H1 (cell line): ENCODE measurements around the gene BARHL1. TPM values are rescaled to one million over a fixed set of nuclear protein-coding genes. Genes with fewer than 3 reads are reported as not detected.

ENCODE experiments used
- CTCF ChIA-PET: fragments of 300-600 bp; sonication (Branson Sonifier 250); formaldehyde crosslinking; loops from one replicate; lab custom pipeline; 2021; ENCODE audit not compliant: partially characterized antibody; lab: Charles Lee
- POLR2A ChIA-PET: fragments of 300-600 bp; sonication (Branson Sonifier 250); formaldehyde crosslinking; loops from one replicate; lab custom pipeline; 2021; ENCODE audit warnings: inconsistent platforms; ENCODE audit not compliant: partially characterized antibody; lab: Charles Lee
- DNase-seq, 2 experiments: peaks; one replicate each; pipeline versions ENCODE4 v3.0.0 to v3.0.0-alpha.2; 2010 to 2022; ENCODE audit warnings: low spot score in 2 of 2, low read depth in 1 of 2, mixed read lengths in 1 of 2
- FAIRE-seq: peaks from 2 replicates; lab custom pipeline; 2011; peaks lifted over from hg19 to GRCh38; lab: Jason Lieb, UNC
- H2AFZ ChIP-seq: 2 replicates; pipeline ENCODE4 v1.8.1; 2012; ENCODE audit warnings: low read length, inconsistent platforms
- H2AK5ac ChIP-seq: 2 replicates; pipeline ENCODE4 v1.6.1; 2013; ENCODE audit warnings: low read depth, low read length
- H2BK120ac ChIP-seq: replicated peaks from 2 replicates; pipeline ENCODE3; 2013; ENCODE audit warnings: low read depth, low read length, inconsistent platforms
- H2BK12ac ChIP-seq: 2 replicates; pipeline ENCODE4 v1.6.1; 2013; ENCODE audit warnings: low read depth, low read length
- H2BK15ac ChIP-seq: 2 replicates; pipeline ENCODE4 v1.6.1; 2013; ENCODE audit warnings: low read length
- H2BK20ac ChIP-seq: 2 replicates; pipeline ENCODE4 v1.6.1; 2013; ENCODE audit warnings: low read length
- H2BK5ac ChIP-seq: 2 replicates; pipeline ENCODE4 v1.6.1; 2013; ENCODE audit warnings: low read depth, low read length
- H3K14ac ChIP-seq: 2 replicates; pipeline ENCODE4 v1.6.1; 2013; ENCODE audit warnings: inconsistent platforms; ENCODE audit not compliant: insufficient read length
- H3K18ac ChIP-seq: 2 replicates; pipeline ENCODE4 v1.6.1; 2013; ENCODE audit warnings: low read length; ENCODE audit errors: extremely low read depth
- H3K23ac ChIP-seq: 2 replicates; pipeline ENCODE4 v1.6.1; 2013; ENCODE audit warnings: inconsistent platforms; ENCODE audit not compliant: insufficient read length
- H3K23me2 ChIP-seq: 2 replicates; pipeline ENCODE4 v1.6.1; 2013; ENCODE audit warnings: low read depth, low read length
- H3K27ac ChIP-seq: 2 replicates; pipeline ENCODE4 v1.6.1; 2011; ENCODE audit warnings: low read depth, low read length, inconsistent platforms
- H3K27me3 ChIP-seq, 4 experiments: replicated peaks in 1 of 4; 1 replicate in 1 of 4; 2 replicates in 3 of 4; pipeline versions ENCODE4 v1.6.1 to v1.8.1; 2011 to 2013; ENCODE audit warnings: low read length in 3 of 4, mild to moderate bottlenecking in 3 of 4, inconsistent platforms in 2 of 4, mixed read lengths in 2 of 4, moderate library complexity in 1 of 4; ENCODE audit not compliant: control insufficient read depth in 3 of 4, insufficient read depth in 3 of 4; ENCODE audit errors: extremely low read depth in 1 of 4
- H3K36me3 ChIP-seq, 4 experiments: 2 replicates each; pipeline versions ENCODE4 v1.6.1 to v1.8.1; 2011 to 2013; ENCODE audit warnings: mild to moderate bottlenecking in 4 of 4, low read length in 3 of 4, moderate library complexity in 2 of 4, control low read depth in 1 of 4, inconsistent platforms in 1 of 4; ENCODE audit not compliant: insufficient read depth in 4 of 4, control insufficient read depth in 2 of 4
- H3K4ac ChIP-seq: replicated peaks from 2 replicates; pipeline ENCODE3; 2013; ENCODE audit warnings: low read length, low read depth, mixed read lengths, inconsistent platforms; ENCODE audit not compliant: insufficient read length
- H3K4me1 ChIP-seq, 4 experiments: replicated peaks in 1 of 4; 1 replicate in 1 of 4; 2 replicates in 3 of 4; pipeline versions ENCODE4 v1.6.1 to v1.8.1; 2011 to 2013; ENCODE audit warnings: low read length in 3 of 4, inconsistent platforms in 2 of 4, mixed read lengths in 1 of 4; ENCODE audit not compliant: insufficient read depth in 4 of 4, control insufficient read depth in 3 of 4
- H3K4me2 ChIP-seq, 2 experiments: 2 replicates each; pipeline versions ENCODE4 v1.6.1 to v1.8.1; 2011 to 2013; ENCODE audit warnings: low read depth in 2 of 2, low read length in 2 of 2, control low read depth in 1 of 2, inconsistent platforms in 1 of 2, mild to moderate bottlenecking in 1 of 2; ENCODE audit not compliant: insufficient read depth in 1 of 2
- H3K4me3 ChIP-seq, 4 experiments: fragments of 200-600, 300-600 bp in 1 of 4; sonication (generic), shearing (Covaris generic), sonication (Bioruptor Twin) in 1 of 4; 2 replicates each; pipeline versions ENCODE4 v1.5.1 to v1.8.1; 2011 to 2016; ENCODE audit warnings: low read length in 4 of 4, low read depth in 3 of 4, control low read depth in 2 of 4, inconsistent platforms in 2 of 4, mild to moderate bottlenecking in 2 of 4, mixed read lengths in 1 of 4, moderate library complexity in 1 of 4; ENCODE audit not compliant: insufficient read depth in 2 of 4; ENCODE audit errors: extremely low read depth in 1 of 4
- H3K56ac ChIP-seq: replicated peaks from 2 replicates; pipeline ENCODE3; 2013; ENCODE audit warnings: low read depth, mild to moderate bottlenecking, mixed read lengths, low read length, inconsistent platforms; ENCODE audit not compliant: insufficient read length
- H3K79me1 ChIP-seq: 2 replicates; pipeline ENCODE4 v1.6.1; 2013; ENCODE audit warnings: low read depth, low read length, control low read depth
- H3K79me2 ChIP-seq, 2 experiments: 2 replicates each; pipeline versions ENCODE4 v1.6.1 to v1.8.1; 2012 to 2013; ENCODE audit warnings: low read length in 2 of 2, mild to moderate bottlenecking in 2 of 2, inconsistent platforms in 1 of 2; ENCODE audit not compliant: insufficient read depth in 2 of 2, control insufficient read depth in 1 of 2
- H3K9ac ChIP-seq, 4 experiments: replicated peaks in 1 of 4; 1 replicate in 1 of 4; 2 replicates in 3 of 4; pipeline versions ENCODE4 v1.6.1 to v1.8.1; 2011 to 2013; ENCODE audit warnings: low read depth in 3 of 4, low read length in 3 of 4, control low read depth in 2 of 4, mild to moderate bottlenecking in 2 of 4, moderate library complexity in 2 of 4, inconsistent platforms in 1 of 4; ENCODE audit errors: extremely low read depth in 1 of 4
- H3K9me3 ChIP-seq, 2 experiments: 2 replicates each; pipeline versions ENCODE4 v1.6.1 to v1.8.1; 2012 to 2013; ENCODE audit warnings: mild to moderate bottlenecking in 2 of 2, moderate library complexity in 2 of 2, control low read depth in 1 of 2, inconsistent platforms in 1 of 2, low read depth in 1 of 2, low read length in 1 of 2, mixed read lengths in 1 of 2; ENCODE audit not compliant: insufficient read depth in 2 of 2
- H4K20me1 ChIP-seq, 2 experiments: replicated peaks in 1 of 2; 2 replicates each; pipeline versions ENCODE3 to v1.8.1; 2011 to 2013; ENCODE audit warnings: inconsistent platforms in 2 of 2, low read length in 2 of 2, mild to moderate bottlenecking in 1 of 2; ENCODE audit not compliant: insufficient read depth in 2 of 2, control insufficient read depth in 1 of 2
- H4K5ac ChIP-seq: 2 replicates; pipeline ENCODE4 v1.6.1; 2013; ENCODE audit warnings: low read length, low read depth, mixed read lengths, inconsistent platforms; ENCODE audit not compliant: insufficient read length
- H4K8ac ChIP-seq: 2 replicates; pipeline ENCODE4 v1.8.0; 2013; ENCODE audit warnings: mild to moderate bottlenecking, moderate library complexity, low read length, inconsistent platforms; ENCODE audit not compliant: insufficient read depth; ENCODE audit errors: extremely low read depth
- H4K91ac ChIP-seq: replicated peaks from 2 replicates; pipeline ENCODE3; 2013; ENCODE audit warnings: low read length, mixed read lengths, inconsistent platforms; ENCODE audit not compliant: insufficient read length
- BACH1 ChIP-seq: IDR thresholded peaks from 2 replicates; pipeline ENCODE4 v1.6.1; 2012; ENCODE audit warnings: low read length, improper control_type of control experiment
- HDAC2 ChIP-seq, 2 experiments: fragments of 300-600 bp in 1 of 2; sonication (generic) in 1 of 2; IDR thresholded peaks; 2 replicates each; pipeline ENCODE4 v1.6.1; 2011 to 2012; ENCODE audit warnings: low read depth in 2 of 2, low read length in 2 of 2, mild to moderate bottlenecking in 2 of 2, moderate library complexity in 2 of 2, borderline replicate concordance in 1 of 2, inconsistent platforms in 1 of 2
- MAFK ChIP-seq: IDR thresholded peaks from 2 replicates; pipeline ENCODE4 v1.6.1; 2012; ENCODE audit warnings: low read depth, mild to moderate bottlenecking, improper control_type of control experiment, low read length
- POU5F1 ChIP-seq: IDR thresholded peaks from 2 replicates; pipeline ENCODE4 v1.6.1; 2011; ENCODE audit warnings: low read depth, mild to moderate bottlenecking, low read length, moderate library complexity
- SAP30 ChIP-seq: fragments of 300-600 bp; sonication (generic); IDR thresholded peaks from 2 replicates; pipeline ENCODE4 v1.7.1; 2012; ENCODE audit warnings: low read length, moderate library complexity, mild to moderate bottlenecking, inconsistent platforms; ENCODE audit not compliant: insufficient read depth, insufficient replicate concordance
- SIX5 ChIP-seq: IDR thresholded peaks from 2 replicates; pipeline ENCODE4 v1.6.1; 2011; ENCODE audit warnings: mild to moderate bottlenecking, low read depth, low read length
- SP4 ChIP-seq: IDR thresholded peaks from 2 replicates; pipeline ENCODE4 v1.6.1; 2012; ENCODE audit warnings: low read length, inconsistent platforms
- TCF12 ChIP-seq: IDR thresholded peaks from 2 replicates; pipeline ENCODE4 v1.6.1; 2011; ENCODE audit warnings: low read depth, mild to moderate bottlenecking, low read length
- WGBS, 2 experiments: shearing (Covaris generic) in 1 of 2; methylation state at CpG; one replicate each; pipeline versions ENCODE4 v1.1.6 to v1.1.7; 2013 to 2015; ENCODE audit warnings: low lambda C conversion rate in 2 of 2, mixed read lengths in 2 of 2, inconsistent platforms in 1 of 2, low coverage in 1 of 2, missing lambda C conversion rate in 1 of 2; ENCODE audit not compliant: insufficient replicate concordance in 2 of 2, insufficient coverage in 1 of 2, insufficient read length in 1 of 2; ENCODE audit errors: extremely low coverage in 1 of 2, missing lambda C conversion rate in 1 of 2; 5-methylcytosine and 5-hydroxymethylcytosine counted together
- polyA plus RNA-seq, 7 experiments: library from polyadenylated mRNA; depleted of rRNA in 3 of 7; stranded (reverse) in 5 of 7; unstranded in 2 of 7; fragments of >200 nt in 5 of 7; fragments of 200-250 nt in 2 of 7; gene quantifications; 1 replicate in 5 of 7; 2 replicates in 1 of 7; 4 replicates in 1 of 7; pipeline versions ENCODE4 v1.2.1 to v1.2.3, GENCODE V29; 2011 to 2013; ENCODE audit warnings: missing spikeins in 2 of 7, mixed read lengths in 2 of 7
- total RNA-seq: library from RNA; stranded (reverse); fragmentation: NEBNext Ultra II Directional; extraction: Animal tissue kit (Norgen Biotek cat#: 25700); gene quantifications from 2 replicates; pipeline ENCODE4 v1.2.1, GENCODE V29; 2021

Gene BARHL1
- total and polyA plus RNA-seq, 2 of the 8 experiments (the other 6 are each of a cell fraction or from before 2014, with no cell fraction given): not detected

GRCh38 chr9:132615774-132616173 is 33.4 kb downstream of the BARHL1 start:
- H2BK12ac ChIP-seq: no peak overlapping the region
- TF ChIP-seq SAP30 (no peak), MAFK (no peak), SIX5 (no peak), SP4 (no peak), POU5F1 (no peak), HDAC2 (IDR thresholded peaks at IDR 0.05; ENCODE audit: borderline replicate concordance in 1 of 2, low read depth in 2 of 2, low read length in 2 of 2) (no peak), BACH1 (no peak), TCF12 (no peak)

More at GRCh38 chr9:132615774-132616173, 33.4 kb downstream of the BARHL1 start:
- POLR2A ChIA-PET: no interaction called here
- Histone ChIP-seq H3K9ac (no peak overlapping the region), H4K91ac (no peak overlapping the region), H3K14ac (no peak overlapping the region), H2BK120ac (no peak overlapping the region), H3K9me3 (no peaks in the 10 kb centered on the region), H3K79me2 (no peaks in the 10 kb centered on the region), H3K27ac (no peak overlapping the region), H3K23me2 (no peaks in the 10 kb centered on the region), H2BK5ac (no peak overlapping the region), H4K20me1 (peaks cover 0 to 1% of the 10 kb centered on the region in 2 experiments), H3K18ac (no peak overlapping the region), H3K79me1 (no peaks in the 10 kb centered on the region; the same call in 1 of the 2 replicates), H3K4ac (no peak overlapping the region), H3K27me3 (no peaks in the 10 kb centered on the region), H3K36me3 (peaks cover 2 to 41% (median 17%) of the 10 kb centered on the region in 4 experiments), H4K8ac (no peak overlapping the region), H3K4me1 (peaks cover 4 to 11% (median 6%) of the 10 kb centered on the region in 4 experiments; a peak in 4 of 7 replicates), H3K4me2 (no peak overlapping the region), H2BK20ac (no peak overlapping the region), H2AFZ (no peak overlapping the region), H3K23ac (no peak overlapping the region), H4K5ac (no peak overlapping the region), H2BK15ac (no peak overlapping the region), H3K56ac (no peak overlapping the region), H3K4me3 (no peak overlapping the region), H2AK5ac (no peak overlapping the region)
- FAIRE-seq (peak; percentile 81), DNase-seq (no peak)
- CTCF ChIA-PET: no interaction called here
- 72% methylated on average over 2 of the region's 2 CpGs; no CpG with 5 or more reads in 1 of the 2 experiments for WGBS, 2 experiments
